Measurements from ENCODE around the gene MYRF. TPM values are rescaled to one million over a fixed set of nuclear protein-coding genes. Genes with fewer than 3 reads are reported as not detected.

Gene MYRF
- total RNA-seq, 1 donor from 2014 or later: 1.6 TPM

DNA sequence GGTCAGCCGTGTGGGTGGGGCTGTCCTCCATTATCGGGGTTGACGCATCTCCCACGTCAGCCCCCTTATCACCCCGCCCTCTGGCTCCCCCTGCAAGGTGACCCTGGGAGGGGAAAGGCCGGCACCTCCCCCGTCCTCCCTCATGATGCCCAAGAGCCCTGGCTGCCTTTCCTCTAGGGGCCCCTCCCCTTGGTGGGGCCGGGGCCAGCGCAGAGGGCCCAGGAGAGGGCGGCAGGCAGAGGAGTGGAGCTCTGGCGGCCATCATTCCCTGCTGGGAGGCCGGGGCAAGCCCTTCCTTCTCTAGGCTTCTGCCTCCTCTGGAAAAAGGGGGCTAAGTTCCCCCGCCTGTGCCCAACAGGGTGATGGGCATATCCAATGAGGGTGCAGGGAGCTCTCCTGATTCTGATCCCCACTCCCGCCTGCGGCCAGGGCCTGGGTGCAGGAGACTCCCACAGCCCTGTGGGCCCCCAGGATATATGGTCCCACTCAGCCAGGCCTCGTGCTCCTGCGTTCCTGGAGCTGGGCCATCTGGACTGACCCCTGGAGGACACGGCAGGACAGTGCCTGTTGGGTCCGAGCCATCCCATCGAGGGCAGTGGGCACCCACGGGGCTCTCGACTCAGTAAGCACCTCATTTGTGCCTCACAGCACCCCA lies 12.3 kb downstream of the MYRF start:
- Mint-ChIP-seq H3K27me3 (ENCODE audit: low read depth) (no peaks in the 10 kb centered on the region), H3K4me1 (ENCODE audit: low read depth) (no peaks in the 10 kb centered on the region), H3K4me3 (ENCODE audit: unreplicated experiment) (no peak overlapping the region), H3K9me3 (ENCODE audit: low read depth) (no peaks in the 10 kb centered on the region), H3K27ac (ENCODE audit: unreplicated experiment) (no peak overlapping the region), H3K36me3 (ENCODE audit: low read depth) (no peaks in the 10 kb centered on the region)
- TF ChIP-seq, protein P1, sequence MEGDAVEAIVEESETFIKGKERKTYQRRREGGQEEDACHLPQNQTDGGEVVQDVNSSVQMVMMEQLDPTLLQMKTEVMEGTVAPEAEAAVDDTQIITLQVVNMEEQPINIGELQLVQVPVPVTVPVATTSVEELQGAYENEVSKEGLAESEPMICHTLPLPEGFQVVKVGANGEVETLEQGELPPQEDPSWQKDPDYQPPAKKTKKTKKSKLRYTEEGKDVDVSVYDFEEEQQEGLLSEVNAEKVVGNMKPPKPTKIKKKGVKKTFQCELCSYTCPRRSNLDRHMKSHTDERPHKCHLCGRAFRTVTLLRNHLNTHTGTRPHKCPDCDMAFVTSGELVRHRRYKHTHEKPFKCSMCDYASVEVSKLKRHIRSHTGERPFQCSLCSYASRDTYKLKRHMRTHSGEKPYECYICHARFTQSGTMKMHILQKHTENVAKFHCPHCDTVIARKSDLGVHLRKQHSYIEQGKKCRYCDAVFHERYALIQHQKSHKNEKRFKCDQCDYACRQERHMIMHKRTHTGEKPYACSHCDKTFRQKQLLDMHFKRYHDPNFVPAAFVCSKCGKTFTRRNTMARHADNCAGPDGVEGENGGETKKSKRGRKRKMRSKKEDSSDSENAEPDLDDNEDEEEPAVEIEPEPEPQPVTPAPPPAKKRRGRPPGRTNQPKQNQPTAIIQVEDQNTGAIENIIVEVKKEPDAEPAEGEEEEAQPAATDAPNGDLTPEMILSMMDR (IDR thresholded peaks at IDR 0.05): no peak
- DNase-seq (ENCODE audit: low spot score): no peak

DNA sequence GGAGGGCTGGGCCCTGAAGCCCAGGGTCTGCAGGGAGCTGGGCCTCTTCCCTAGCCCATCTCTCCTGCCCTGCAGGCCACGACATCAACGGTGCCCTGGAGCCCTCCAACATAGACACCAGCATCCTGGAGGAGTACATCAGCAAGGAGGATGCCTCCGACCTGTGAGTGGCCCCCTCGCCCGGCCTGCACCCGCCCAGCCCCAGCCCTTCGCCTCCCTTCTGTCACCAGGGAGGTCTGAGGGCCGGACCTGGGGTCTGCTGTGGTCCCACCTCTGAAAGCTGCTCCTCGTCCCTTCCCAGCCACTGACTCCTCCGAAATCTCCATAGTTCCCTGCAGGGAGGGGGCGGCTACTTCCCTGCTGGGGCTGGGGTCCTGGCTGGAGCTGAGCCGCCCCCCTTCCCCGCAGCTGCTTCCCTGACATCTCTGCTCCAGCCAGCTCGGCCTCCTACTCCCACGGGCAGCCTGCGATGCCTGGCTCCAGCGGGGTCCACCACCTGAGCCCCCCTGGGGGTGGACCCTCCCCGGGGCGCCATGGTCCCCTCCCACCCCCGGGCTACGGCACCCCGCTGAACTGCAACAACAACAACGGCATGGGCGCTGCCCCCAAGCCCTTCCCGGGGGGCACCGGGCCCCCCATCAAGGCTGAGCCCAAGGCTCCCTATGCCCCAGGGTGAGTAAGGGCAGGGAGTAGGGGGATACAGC lies 13.3 kb downstream of the MYRF start:
- no peaks in the 10 kb centered on the region for H3K9me3 Mint-ChIP-seq (ENCODE audit: low read depth)
- TF ChIP-seq, protein P1 (IDR thresholded peaks at IDR 0.05): no peak
- no peaks in the 10 kb centered on the region for H3K27me3 Mint-ChIP-seq (ENCODE audit: low read depth)
- no peaks in the 10 kb centered on the region for H3K36me3 Mint-ChIP-seq (ENCODE audit: low read depth)
- no peak overlapping the region for H3K4me3 Mint-ChIP-seq (ENCODE audit: unreplicated experiment)
- H3K4me1 Mint-ChIP-seq (ENCODE audit: low read depth): no peaks in the 10 kb centered on the region
- no peak for DNase-seq (ENCODE audit: low spot score)
- no peak overlapping the region for H3K27ac Mint-ChIP-seq (ENCODE audit: unreplicated experiment)

DNA sequence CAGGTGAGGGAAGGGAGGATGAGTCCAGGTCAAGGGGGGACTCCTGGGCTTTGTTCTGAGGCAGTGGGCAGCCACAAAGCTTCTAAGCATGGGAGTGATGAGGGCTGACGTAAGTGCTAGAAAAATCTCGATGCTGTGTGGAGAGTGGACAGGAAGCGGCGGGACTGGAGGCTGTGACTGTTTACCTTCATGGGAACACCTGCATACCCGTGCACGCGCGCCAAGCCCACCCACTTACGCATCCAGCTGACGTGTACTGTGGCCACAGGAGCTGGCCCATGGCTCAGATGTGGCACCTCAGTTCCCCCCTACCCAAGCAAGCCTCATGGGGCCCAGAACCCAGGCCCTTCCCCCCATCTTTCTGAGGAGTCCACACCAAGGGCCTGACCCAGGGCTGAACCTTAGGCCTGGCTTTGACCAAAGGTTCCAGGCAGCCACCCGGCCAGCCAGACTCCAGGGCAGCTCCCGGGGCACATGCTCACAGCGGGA lies 14.0 kb downstream of the MYRF start:
- Mint-ChIP-seq H3K36me3 (ENCODE audit: low read depth) (no peaks in the 10 kb centered on the region), H3K9me3 (ENCODE audit: low read depth) (no peaks in the 10 kb centered on the region), H3K4me1 (ENCODE audit: low read depth) (no peaks in the 10 kb centered on the region), H3K27me3 (ENCODE audit: low read depth) (no peaks in the 10 kb centered on the region), H3K27ac (ENCODE audit: unreplicated experiment) (no peak overlapping the region), H3K4me3 (ENCODE audit: unreplicated experiment) (no peak overlapping the region)
- DNase-seq (ENCODE audit: low spot score): no peak
- TF ChIP-seq, protein P1 (IDR thresholded peaks at IDR 0.05): no peak

DNA sequence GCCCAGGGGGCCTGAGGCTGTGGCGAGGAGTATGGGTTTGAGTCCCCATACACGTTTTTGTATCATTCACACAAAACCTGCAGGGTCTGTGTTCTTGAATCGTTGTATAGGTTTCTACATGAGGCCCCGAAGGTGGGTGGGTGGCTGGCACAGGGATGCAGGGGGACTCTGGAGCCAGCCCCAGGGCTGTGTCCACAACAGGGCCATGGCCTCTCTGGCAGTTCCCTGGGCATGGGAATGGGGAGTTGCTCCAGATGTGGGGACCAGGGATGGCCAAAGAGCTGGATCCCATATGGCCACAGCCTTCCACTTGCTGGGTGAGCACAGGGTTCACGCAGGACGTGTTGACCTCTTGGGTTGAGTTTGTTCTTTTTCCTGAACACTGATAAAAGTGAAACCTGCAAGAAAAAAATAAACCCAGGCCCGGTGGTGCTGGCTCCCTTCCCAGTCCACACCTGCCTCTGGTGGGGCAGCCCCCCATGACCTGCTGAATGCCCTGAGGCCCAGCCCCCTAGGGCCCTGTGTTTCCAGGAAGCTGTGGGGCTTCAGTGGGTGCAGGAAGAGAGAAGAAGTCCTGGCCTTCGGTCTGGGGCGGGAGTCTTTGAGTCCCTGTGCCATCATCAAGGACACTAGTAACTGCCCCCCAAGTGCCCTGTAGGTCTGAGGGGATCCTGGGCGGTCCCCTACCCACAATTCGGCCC lies 16.1 kb downstream of the MYRF start:
- no peaks in the 10 kb centered on the region for H3K36me3 Mint-ChIP-seq (ENCODE audit: low read depth)
- H3K4me1 Mint-ChIP-seq (ENCODE audit: low read depth): no peaks in the 10 kb centered on the region
- no peak for DNase-seq (ENCODE audit: low spot score)
- H3K27ac Mint-ChIP-seq (ENCODE audit: unreplicated experiment): no peak overlapping the region
- no peaks in the 10 kb centered on the region for H3K27me3 Mint-ChIP-seq (ENCODE audit: low read depth)
- no peaks in the 10 kb centered on the region for H3K9me3 Mint-ChIP-seq (ENCODE audit: low read depth)
- H3K4me3 Mint-ChIP-seq (ENCODE audit: unreplicated experiment): no peak overlapping the region
- TF ChIP-seq, protein P1 (IDR thresholded peaks at IDR 0.05): no peak

DNA sequence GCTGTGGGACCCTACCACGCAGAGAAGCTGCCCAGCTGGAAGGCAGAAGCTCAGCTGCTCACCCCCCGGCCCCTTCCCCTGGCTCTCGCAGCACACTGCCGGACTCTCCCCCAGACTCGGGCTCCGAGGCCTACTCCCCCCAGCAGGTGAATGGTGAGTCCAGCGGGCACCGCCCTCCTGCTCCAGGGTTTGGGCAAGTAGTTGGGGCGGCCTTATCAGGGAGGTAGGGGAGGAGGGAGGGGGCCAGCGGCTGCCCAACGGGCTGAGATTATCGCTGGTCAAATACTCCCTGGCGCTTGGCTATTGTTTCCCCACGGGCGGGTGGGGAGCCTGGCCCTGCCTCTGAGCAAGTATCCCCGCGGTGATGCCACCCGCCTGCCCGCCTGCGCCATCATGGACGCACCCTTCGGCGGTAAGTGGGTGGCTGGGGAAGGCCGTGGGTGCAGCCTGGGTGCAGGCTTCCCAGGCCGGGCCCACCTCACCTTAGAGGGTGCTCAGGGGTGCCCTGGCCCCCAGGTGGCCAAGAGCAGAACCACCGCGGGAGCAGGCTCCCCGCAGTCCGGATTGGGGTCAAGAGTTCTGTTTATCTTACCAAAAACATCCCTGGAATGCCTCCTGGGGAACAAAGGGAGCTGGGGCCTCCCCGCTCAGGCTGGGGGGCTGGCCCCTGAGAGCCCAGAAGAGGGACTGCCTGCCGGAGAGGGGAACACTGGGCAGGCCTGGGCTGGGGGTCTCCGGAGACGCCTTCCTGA lies 16.9 kb downstream of the MYRF start:
- H3K9me3 Mint-ChIP-seq (ENCODE audit: low read depth): no peaks in the 10 kb centered on the region
- no peak overlapping the region for H3K27ac Mint-ChIP-seq (ENCODE audit: unreplicated experiment)
- H3K4me1 Mint-ChIP-seq (ENCODE audit: low read depth): no peaks in the 10 kb centered on the region
- H3K27me3 Mint-ChIP-seq (ENCODE audit: low read depth): no peaks in the 10 kb centered on the region
- no peaks in the 10 kb centered on the region for H3K36me3 Mint-ChIP-seq (ENCODE audit: low read depth)
- no peak overlapping the region for H3K4me3 Mint-ChIP-seq (ENCODE audit: unreplicated experiment)
- TF ChIP-seq, protein P1 (IDR thresholded peaks at IDR 0.05): peak; percentile 50
- DNase-seq (ENCODE audit: low spot score): no peak
